RWPE1 (cell line): ENCODE data around the gene SOX9.

Experiments
- CTCF ChIA-PET: fragments of 350-600 bp; sonication (Branson Sonifier 250); formaldehyde crosslinking; extraction: SDS; loops from one replicate; lab custom pipeline; 2021; lab: Yijun Ruan, JAX
- POLR2A ChIA-PET: fragments of 400-600 bp; formaldehyde crosslinking; extraction: SDS; loops from one replicate; lab custom pipeline; 2020; ENCODE audit warnings: antibody characterized with exemption; ENCODE audit not compliant: low non-redundant PET; lab: Yijun Ruan, JAX
- DNase-seq: peaks from one replicate; pipeline ENCODE4 v3.0.0; 2012; ENCODE audit warnings: low spot score
- H3K27ac ChIP-seq: fragments of 450-650 bp; 2 replicates; pipeline ENCODE4 v1.5.1; 2017
- TF ChIP-seq, protein P1 (sequence below): fragments of 450-650 bp; conservative IDR thresholded peaks from 2 replicates; pipeline ENCODE4 v1.5.1; 2017; ENCODE audit warnings: low read depth, mild to moderate bottlenecking

Gene SOX9

GRCh38 chr17:72087876-72088275 is 32.9 kb upstream of the SOX9 start:
- POLR2A ChIA-PET, result no interaction called here
- no peak overlapping the region for H3K27ac ChIP-seq
- TF ChIP-seq, protein P1, sequence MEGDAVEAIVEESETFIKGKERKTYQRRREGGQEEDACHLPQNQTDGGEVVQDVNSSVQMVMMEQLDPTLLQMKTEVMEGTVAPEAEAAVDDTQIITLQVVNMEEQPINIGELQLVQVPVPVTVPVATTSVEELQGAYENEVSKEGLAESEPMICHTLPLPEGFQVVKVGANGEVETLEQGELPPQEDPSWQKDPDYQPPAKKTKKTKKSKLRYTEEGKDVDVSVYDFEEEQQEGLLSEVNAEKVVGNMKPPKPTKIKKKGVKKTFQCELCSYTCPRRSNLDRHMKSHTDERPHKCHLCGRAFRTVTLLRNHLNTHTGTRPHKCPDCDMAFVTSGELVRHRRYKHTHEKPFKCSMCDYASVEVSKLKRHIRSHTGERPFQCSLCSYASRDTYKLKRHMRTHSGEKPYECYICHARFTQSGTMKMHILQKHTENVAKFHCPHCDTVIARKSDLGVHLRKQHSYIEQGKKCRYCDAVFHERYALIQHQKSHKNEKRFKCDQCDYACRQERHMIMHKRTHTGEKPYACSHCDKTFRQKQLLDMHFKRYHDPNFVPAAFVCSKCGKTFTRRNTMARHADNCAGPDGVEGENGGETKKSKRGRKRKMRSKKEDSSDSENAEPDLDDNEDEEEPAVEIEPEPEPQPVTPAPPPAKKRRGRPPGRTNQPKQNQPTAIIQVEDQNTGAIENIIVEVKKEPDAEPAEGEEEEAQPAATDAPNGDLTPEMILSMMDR, result no peak
- CTCF ChIA-PET, result no interaction called here
- DNase-seq, result no peak

DNA sequence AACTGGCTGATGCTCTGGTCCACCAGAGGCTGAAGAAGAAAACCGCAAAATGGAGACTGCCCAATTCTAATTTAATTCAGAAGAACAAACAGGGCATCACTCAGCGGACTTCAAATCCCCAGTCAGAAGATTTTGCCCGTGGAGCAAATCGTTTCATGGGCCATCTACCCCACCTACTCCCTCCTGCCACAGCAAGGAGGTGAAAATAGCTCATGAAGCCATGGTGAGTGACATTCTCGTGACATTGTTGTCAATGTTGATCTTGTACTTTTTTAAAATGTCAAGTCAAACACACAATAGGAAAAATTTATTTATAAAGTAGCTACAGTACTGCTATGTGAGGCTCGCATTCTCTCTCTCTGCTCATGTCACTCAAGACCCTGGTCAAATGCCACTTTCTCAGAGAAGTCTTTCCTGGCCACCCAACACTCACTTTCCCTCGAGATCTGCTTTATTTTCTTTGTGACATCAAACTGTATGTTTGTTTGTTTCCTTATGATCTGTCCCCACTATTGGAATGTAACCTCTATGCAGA is 31.3 kb upstream of the SOX9 start:
- POLR2A ChIA-PET, result no interaction called here

DNA sequence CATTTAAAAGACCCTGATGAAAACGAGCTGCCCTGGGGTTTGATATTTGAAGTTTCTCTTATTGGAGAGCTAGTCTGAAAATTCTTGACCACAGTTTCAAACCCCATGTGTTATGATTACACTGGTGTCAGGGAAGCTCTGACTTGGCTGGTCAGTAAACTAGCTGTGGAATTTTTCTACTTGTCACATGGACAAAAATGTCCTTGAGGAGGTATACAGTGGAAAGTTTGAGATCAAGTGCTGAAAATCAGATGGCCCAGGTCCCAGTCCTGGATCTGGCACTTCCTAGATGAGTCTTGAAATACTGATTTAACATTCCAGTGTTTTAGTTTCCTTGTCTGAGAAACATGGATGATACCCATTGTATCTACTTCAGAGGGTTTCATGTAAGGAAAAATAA is 30.7 kb upstream of the SOX9 start:
- DNase-seq, result no peak
- CTCF ChIA-PET, result no interaction called here
- H3K27ac ChIP-seq, result no peak overlapping the region
- POLR2A ChIA-PET, result no interaction called here
- TF ChIP-seq, protein P1, result no peak

More for the DNA sequence above, 31.3 kb upstream of the SOX9 start:
- TF ChIP-seq, protein P1, result no peak
- H3K27ac ChIP-seq, result no peak overlapping the region
- CTCF ChIA-PET, result interaction anchor here (0.6 kb wide), 1 partner anchor 1104 kb away, joined by 8 read pairs; no protein-coding TSS in a partner anchor
- DNase-seq, result no peak

DNA sequence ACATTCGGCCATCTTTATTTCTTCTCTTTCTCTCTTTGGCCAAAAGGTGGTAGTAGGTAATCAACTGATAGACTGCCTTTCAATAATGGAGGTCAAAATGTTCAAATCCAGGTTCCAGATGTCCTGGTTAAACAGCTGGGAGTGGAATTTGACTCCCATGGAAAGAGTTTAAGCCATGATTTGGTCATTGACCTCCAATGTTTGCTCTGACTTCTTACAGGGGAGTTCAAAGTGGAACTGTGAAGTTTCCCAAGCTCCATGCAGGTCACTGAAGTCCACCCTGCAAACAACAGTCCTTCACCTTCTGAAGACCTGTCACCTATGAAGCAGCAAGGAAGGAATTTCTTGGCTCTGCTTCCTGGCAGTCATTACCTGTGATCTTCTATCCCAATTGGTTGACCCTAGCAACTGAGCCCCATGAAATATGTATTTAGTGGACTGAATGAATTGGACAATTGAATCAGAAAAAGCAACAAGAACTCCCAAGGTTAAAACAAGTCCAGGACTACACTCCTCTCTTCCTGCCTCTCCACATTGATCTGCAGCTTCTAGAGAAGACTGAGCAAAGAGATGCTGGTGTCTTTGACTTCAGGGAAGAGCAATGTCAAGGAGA is 28.0 kb upstream of the SOX9 start:
- TF ChIP-seq, protein P1, result no peak
- DNase-seq, result no peak
- no peak overlapping the region for H3K27ac ChIP-seq
- POLR2A ChIA-PET, result no interaction called here
- CTCF ChIA-PET, result interaction anchor here (0.6 kb wide), 1 partner anchor 21 kb away, joined by 6 read pairs; no protein-coding TSS in a partner anchor

- CTCF ChIA-PET, result no interaction called here
- TF ChIP-seq, protein P1, result no peak
- POLR2A ChIA-PET, result no interaction called here
- no peak overlapping the region for H3K27ac ChIP-seq
- DNase-seq, result no peak
Observed at GRCh38 chr17:72093707-72094106, 27.1 kb upstream of the SOX9 start.

DNA sequence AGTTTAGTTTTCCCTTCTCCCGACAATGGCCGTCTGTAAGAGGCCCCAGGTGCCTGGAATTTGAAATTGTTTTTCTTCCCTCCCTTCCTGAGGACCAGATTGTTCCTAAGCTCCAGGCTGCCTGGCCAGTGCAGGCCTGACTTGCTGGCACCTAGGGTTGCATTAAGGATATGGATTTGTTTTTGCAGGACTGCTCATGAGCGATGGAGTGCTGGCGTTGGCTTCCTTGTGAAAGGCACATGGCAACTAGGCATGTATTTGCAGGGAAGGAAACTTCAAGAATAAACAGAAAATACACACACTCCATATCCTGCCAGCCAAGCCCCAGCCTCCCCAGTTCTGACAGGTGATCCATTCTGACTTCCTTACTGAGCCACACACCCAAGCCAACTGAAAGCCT is 25.5 kb upstream of the SOX9 start:
- ChIA-PET CTCF (no interaction called here), POLR2A (no interaction called here)
- no peak for DNase-seq
- TF ChIP-seq, protein P1, result no peak
- no peak overlapping the region for H3K27ac ChIP-seq
